Inflammatory macrophage treated with lipopolysaccharide for 4 hours (primary cell): ENCODE data around the gene TMEM86B.

Experiments
- DNase-seq: peaks from one replicate; pipeline ENCODE4 v3.0.0-alpha.2; 2020

Gene TMEM86B

GRCh38 chr19:55257461-55258420 lies 29.2 kb upstream of the TMEM86B start:
- DNase-seq = peak; percentile 32

- no peak for DNase-seq
Measured at GRCh38 chr19:55256562-55257460, 28.2 kb upstream of the TMEM86B start.

GRCh38 chr19:55255618-55256423 lies 27.3 kb upstream of the TMEM86B start:
- peak; percentile 58 for DNase-seq

- no peak for DNase-seq
Measured at GRCh38 chr19:55254625-55254977, 26.0 kb upstream of the TMEM86B start.

GRCh38 chr19:55253842-55254624 lies 25.5 kb upstream of the TMEM86B start:
- DNase-seq = peak; percentile 81

GRCh38 chr19:55252760-55253663 lies 24.4 kb upstream of the TMEM86B start:
- DNase-seq = no peak

GRCh38 chr19:55251341-55252081 lies 22.9 kb upstream of the TMEM86B start:
- DNase-seq = no peak

- DNase-seq = no peak
Measured at GRCh38 chr19:55250262-55251036, 21.9 kb upstream of the TMEM86B start.

- DNase-seq = no peak
Measured at GRCh38 chr19:55249841-55250240, 21.3 kb upstream of the TMEM86B start.

GRCh38 chr19:55248704-55249103 lies 20.1 kb upstream of the TMEM86B start:
- DNase-seq = no peak

GRCh38 chr19:55248166-55248675 lies 19.7 kb upstream of the TMEM86B start:
- no peak for DNase-seq

GRCh38 chr19:55247621-55248099 lies 19.1 kb upstream of the TMEM86B start:
- peak; percentile 49 for DNase-seq

- DNase-seq = no peak
Measured at GRCh38 chr19:55246462-55247451, 18.2 kb upstream of the TMEM86B start.

GRCh38 chr19:55245236-55245904 lies 16.8 kb upstream of the TMEM86B start:
- no peak for DNase-seq

GRCh38 chr19:55244004-55244680 lies 15.6 kb upstream of the TMEM86B start:
- no peak for DNase-seq

- DNase-seq = no peak
Measured at GRCh38 chr19:55242517-55242916, 14.0 kb upstream of the TMEM86B start.
